ENCODE measurements around the gene BMP2K.

BMP2K gene

GRCh38 chr4:78776079-78776728 is at the start of gene BMP2K:
Gene BMP2K (plus strand): TSS chr4:78776350. CDS start chr4:78776544, 194 bp downstream.
- DNase-seq: peak; percentile 87

- DNase-seq: no peak
These were observed 49.6 kb upstream of the BMP2K start for GRCh38 chr4:78726546-78726945.

- DNase-seq: no peak
These were observed 43.6 kb upstream of the BMP2K start for GRCh38 chr4:78732332-78733104.

- no peak for DNase-seq
These were observed 41.5 kb upstream of the BMP2K start for GRCh38 chr4:78734441-78735162.

GRCh38 chr4:78735697-78736096 is 40.5 kb upstream of the BMP2K start:
- no peak for DNase-seq

GRCh38 chr4:78737035-78737434 is 39.1 kb upstream of the BMP2K start:
- DNase-seq: peak; percentile 2

GRCh38 chr4:78737973-78738372 is 38.2 kb upstream of the BMP2K start:
- no peak for DNase-seq

GRCh38 chr4:78742300-78742699 is 33.9 kb upstream of the BMP2K start:
- DNase-seq: no peak

- no peak for DNase-seq
These were observed 28.7 kb upstream of the BMP2K start for GRCh38 chr4:78747475-78747922.

- DNase-seq: no peak
These were observed 27.8 kb upstream of the BMP2K start for GRCh38 chr4:78748381-78748780.

GRCh38 chr4:78749258-78749971 is 26.7 kb upstream of the BMP2K start:
- no peak for DNase-seq

GRCh38 chr4:78749972-78750727 is 26.0 kb upstream of the BMP2K start:
- DNase-seq: peak; percentile 52

GRCh38 chr4:78753091-78753490 is 23.1 kb upstream of the BMP2K start:
- DNase-seq: no peak

- no peak for DNase-seq
These were observed 21.3 kb upstream of the BMP2K start for GRCh38 chr4:78754872-78755271.

GRCh38 chr4:78756137-78756536 is 20.0 kb upstream of the BMP2K start:
- no peak for DNase-seq

GRCh38 chr4:78756776-78757175 is 19.4 kb upstream of the BMP2K start:
- DNase-seq: no peak

- no peak for DNase-seq
These were observed 18.6 kb upstream of the BMP2K start for GRCh38 chr4:78757574-78757973.

GRCh38 chr4:78758085-78758484 is 18.1 kb upstream of the BMP2K start:
- no peak for DNase-seq

- DNase-seq: no peak
These were observed 13.6 kb upstream of the BMP2K start for GRCh38 chr4:78762529-78762928.

GRCh38 chr4:78763251-78763650 is 12.9 kb upstream of the BMP2K start:
- no peak for DNase-seq

- no peak for DNase-seq
These were observed 12.3 kb upstream of the BMP2K start for GRCh38 chr4:78763763-78764387.

GRCh38 chr4:78764498-78764961 is 11.6 kb upstream of the BMP2K start:
- DNase-seq: no peak

Data from GDM1 (cell line).